Adrenal gland (tissue), 12 donors: Measurements from ENCODE around the gene TBRG4. TPM values are rescaled to one million over a fixed set of nuclear protein-coding genes. Genes with fewer than 3 reads are reported as not detected.
A peak's percentile ranks its signal among the peaks of the same experiment; 100 is the strongest.

Experiments
- DNase-seq, 7 donors: peaks; one replicate each; pipeline ENCODE4 v3.0.0-alpha.2; 2019 to 2020
- H3K27ac ChIP-seq, 5 donors: fragments of 200-600 bp; sonication (generic) in 4 of 5; 1 replicate in 3 of 5; 2 replicates in 2 of 5; pipeline versions ENCODE4 v1.5.1 to v1.8.0; 2016 to 2020; ENCODE audit warnings: mild to moderate bottlenecking in 1 of 5
- H3K27me3 ChIP-seq: fragments of 200-600 bp; 2 replicates; pipeline ENCODE4 v1.8.0; 2021
- H3K36me3 ChIP-seq, 2 donors: fragments of 200-600 bp; replicated peaks in 1 of 2; 1 replicate in 1 of 2; 2 replicates in 1 of 2; pipeline versions ENCODE4 v1.5.1 to v1.8.0; 2018 to 2022
- H3K4me1 ChIP-seq, 2 donors: fragments of 200-600 bp; replicated peaks in 1 of 2; 1 replicate in 1 of 2; 2 replicates in 1 of 2; pipeline versions ENCODE4 v1.5.1 to v1.8.0; 2018 to 2021
- H3K4me3 ChIP-seq, 4 donors: fragments of 200-600 bp; sonication (generic) in 3 of 4; one replicate each; pipeline ENCODE4 v1.5.1; 2016 to 2018
- H3K9me3 ChIP-seq, 3 donors: fragments of 200-600 bp; sonication (generic) in 1 of 3; replicated peaks in 1 of 3; 1 replicate in 2 of 3; 2 replicates in 1 of 3; pipeline versions ENCODE4 v1.5.1 to v1.8.0; 2016 to 2021
- POLR2A ChIP-seq, 2 donors: fragments of 450-650 bp; IDR thresholded peaks; one replicate each; pipeline ENCODE4 v1.6.1; 2017; ENCODE audit warnings: antibody characterized with exemption in 2 of 2, mild to moderate bottlenecking in 2 of 2, moderate library complexity in 1 of 2
- WGBS, 4 donors: extraction: QIAGEN DNeasy Blood & Tissue Kit in 2 of 4; methylation state at CpG; one replicate each; pipeline versions ENCODE4 v1.1.5 to v1.1.7; 2013 to 2017; 5-methylcytosine and 5-hydroxymethylcytosine counted together
- intact Hi-C, 2 donors: fragments of 100-400 bp; cut with DNase I; formaldehyde crosslinking; loops; one replicate each; pipeline versions ENCODE4 v1.14.1 to v1.15.0; 2022 to 2023
- polyA plus RNA-seq, 3 donors: library from polyadenylated mRNA; stranded (reverse); fragments of 200-250 nt in 2 of 3; fragments of 350-450 nt in 1 of 3; fragmentation: Illumina TruSeq in 1 of 3; extraction: RNeasy Lipid Tissue Mini Kit (QIAGEN cat#74804) in 1 of 3; gene quantifications; one replicate each; pipeline ENCODE4 v1.2.3, GENCODE V29; 2013 to 2014
- total RNA-seq, 9 donors: library from RNA; depleted of rRNA in 4 of 9; stranded (reverse); fragments of >200 nt in 4 of 9; fragments of 120-200 nt in 1 of 9; fragmentation: NEBNext Ultra II Directional in 1 of 9; extraction: Animal tissue kit (Norgen Biotek cat#: 25700) in 1 of 9; gene quantifications; one replicate each; pipeline versions ENCODE4 v1.1.0 to v1.2.4, GENCODE V29; 2013 to 2023
- TF ChIP-seq, protein P1 (sequence below), 6 experiments: fragments of 450-650 bp in 4 of 6; fragments of 200-600 bp in 2 of 6; sonication (generic) in 1 of 6; IDR thresholded peaks; 1 replicate in 5 of 6; 2 replicates in 1 of 6; pipeline versions ENCODE4 v1.5.1 to v1.8.0; 2016 to 2021; ENCODE audit warnings: antibody characterized with exemption in 6 of 6, mild to moderate bottlenecking in 2 of 6, moderate library complexity in 1 of 6
- donor health status: healthy with polysubstance abuse.
- donor health status: Bipolar disorder and iron deficiency.
- donor health status: DM: yes; HTN: yes; CAD: no.
- donor health status: DM: no; HTN: no; CAD: no.
- donor health status: DM: no; HTN: no; CAD: no.
- donor health status: DM: yes; HTN: yes; CAD: no.

TBRG4 gene
- total and polyA plus RNA-seq, 12 donors, result 41.4 to 85.8 (median 58.0) TPM

GRCh38 chr7:45061806-45062425, 49.6 kb downstream of the TBRG4 start:
- Histone ChIP-seq H3K27ac (no peak overlapping the region), H3K36me3 (peaks cover 0 to 9% of the 10 kb centered on the region in 2 donors), H3K9me3 (no peaks in the 10 kb centered on the region), H3K27me3 (no peaks in the 10 kb centered on the region), H3K4me1 (no peaks in the 10 kb centered on the region), H3K4me3 (no peak overlapping the region)
- DNase-seq, result no peak
- intact Hi-C loops, result no loop called here
- TF ChIP-seq POLR2A (IDR thresholded peaks at IDR 0.05), result no peak
- 86 to 100% (median 93%) methylated on average over 1 of the region's 1 CpG for WGBS, 4 donors

DNA sequence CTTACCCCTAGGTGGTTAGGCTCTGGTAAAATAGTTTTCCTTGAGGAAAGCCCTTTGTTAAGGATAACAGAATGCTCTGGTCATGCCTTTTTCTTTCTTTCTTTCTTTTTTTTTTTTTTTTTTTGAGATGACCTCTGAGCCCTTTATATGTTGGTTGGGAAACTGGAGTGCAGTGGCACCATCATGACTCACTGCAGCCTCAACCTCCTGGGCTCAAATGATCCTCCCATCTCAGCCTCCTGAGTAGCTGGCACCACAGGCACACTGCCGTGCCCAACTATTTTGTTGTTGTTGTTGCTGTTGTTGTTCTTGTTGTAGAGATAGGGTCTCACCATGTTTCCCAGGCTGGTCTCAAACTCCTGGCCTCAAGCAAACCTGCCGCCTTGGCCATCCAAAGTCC, 50.1 kb downstream of the TBRG4 start:
- 98 to 100% (median 99%) methylated on average over 2 of the region's 2 CpGs for WGBS, 4 donors
- no peak overlapping the region for H3K4me3 ChIP-seq
- H3K27me3 ChIP-seq, result no peaks in the 10 kb centered on the region
- peak in 1 of 7 donors; percentile 12 for DNase-seq
- intact Hi-C loops, result no loop called here
- no peaks in the 10 kb centered on the region for H3K9me3 ChIP-seq
- H3K36me3 ChIP-seq, result peaks cover 0 to 9% of the 10 kb centered on the region in 2 donors
- no peaks in the 10 kb centered on the region for H3K4me1 ChIP-seq
- no peak overlapping the region for H3K27ac ChIP-seq
- no peak for TF ChIP-seq POLR2A (IDR thresholded peaks at IDR 0.05)
- TF ChIP-seq, protein P1, sequence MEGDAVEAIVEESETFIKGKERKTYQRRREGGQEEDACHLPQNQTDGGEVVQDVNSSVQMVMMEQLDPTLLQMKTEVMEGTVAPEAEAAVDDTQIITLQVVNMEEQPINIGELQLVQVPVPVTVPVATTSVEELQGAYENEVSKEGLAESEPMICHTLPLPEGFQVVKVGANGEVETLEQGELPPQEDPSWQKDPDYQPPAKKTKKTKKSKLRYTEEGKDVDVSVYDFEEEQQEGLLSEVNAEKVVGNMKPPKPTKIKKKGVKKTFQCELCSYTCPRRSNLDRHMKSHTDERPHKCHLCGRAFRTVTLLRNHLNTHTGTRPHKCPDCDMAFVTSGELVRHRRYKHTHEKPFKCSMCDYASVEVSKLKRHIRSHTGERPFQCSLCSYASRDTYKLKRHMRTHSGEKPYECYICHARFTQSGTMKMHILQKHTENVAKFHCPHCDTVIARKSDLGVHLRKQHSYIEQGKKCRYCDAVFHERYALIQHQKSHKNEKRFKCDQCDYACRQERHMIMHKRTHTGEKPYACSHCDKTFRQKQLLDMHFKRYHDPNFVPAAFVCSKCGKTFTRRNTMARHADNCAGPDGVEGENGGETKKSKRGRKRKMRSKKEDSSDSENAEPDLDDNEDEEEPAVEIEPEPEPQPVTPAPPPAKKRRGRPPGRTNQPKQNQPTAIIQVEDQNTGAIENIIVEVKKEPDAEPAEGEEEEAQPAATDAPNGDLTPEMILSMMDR (IDR thresholded peaks at IDR 0.05), result no peak

- Histone ChIP-seq H3K36me3 (peaks cover 0 to 9% of the 10 kb centered on the region in 2 donors), H3K4me1 (no peaks in the 10 kb centered on the region), H3K9me3 (no peaks in the 10 kb centered on the region), H3K4me3 (no peak overlapping the region), H3K27ac (no peak overlapping the region), H3K27me3 (no peaks in the 10 kb centered on the region)
- intact Hi-C loops, result no loop called here
- no peak for TF ChIP-seq POLR2A (IDR thresholded peaks at IDR 0.05)
- TF ChIP-seq, protein P1 (IDR thresholded peaks at IDR 0.05), result no peak
- no peak for DNase-seq
- 96 to 98% (median 96%) methylated on average over 3 of the region's 3 CpGs for WGBS, 4 donors
Measured at GRCh38 chr7:45060295-45060694, 51.2 kb downstream of the TBRG4 start.

GRCh38 chr7:45057878-45058277, 53.6 kb downstream of the TBRG4 start:
- Histone ChIP-seq H3K9me3 (no peaks in the 10 kb centered on the region), H3K27me3 (no peaks in the 10 kb centered on the region), H3K4me1 (no peaks in the 10 kb centered on the region), H3K36me3 (no peaks in the 10 kb centered on the region), H3K4me3 (no peak overlapping the region), H3K27ac (no peak overlapping the region)
- 80 to 93% (median 86%) methylated on average over 5 of the region's 5 CpGs for WGBS, 4 donors
- intact Hi-C loops, result no loop called here
- TF ChIP-seq POLR2A (IDR thresholded peaks at IDR 0.05), result no peak
- TF ChIP-seq, protein P1 (IDR thresholded peaks at IDR 0.05), result no peak
- peak in 3 of 7 donors; percentile 12 to 39 (median 25) for DNase-seq
